NCI-H2029 (cell line): Measurements from ENCODE around the gene MTARC2.
A peak's percentile ranks its signal among the peaks of the same experiment; 100 is the strongest.

Experiments
- DNase-seq: peaks from one replicate; lab custom pipeline; 2025; lab: John Stamatoyannopoulos, UW

Gene MTARC2

GRCh38 chr1:220770245-220770913 lies 22.3 kb downstream of the MTARC2 start:
- DNase-seq, result no peak

GRCh38 chr1:220772846-220773245 lies 24.7 kb downstream of the MTARC2 start:
- DNase-seq, result no peak

GRCh38 chr1:220775240-220775853 lies 27.2 kb downstream of the MTARC2 start:
- DNase-seq, result no peak

GRCh38 chr1:220776254-220776653 lies 28.1 kb downstream of the MTARC2 start:
- no peak for DNase-seq

DNA sequence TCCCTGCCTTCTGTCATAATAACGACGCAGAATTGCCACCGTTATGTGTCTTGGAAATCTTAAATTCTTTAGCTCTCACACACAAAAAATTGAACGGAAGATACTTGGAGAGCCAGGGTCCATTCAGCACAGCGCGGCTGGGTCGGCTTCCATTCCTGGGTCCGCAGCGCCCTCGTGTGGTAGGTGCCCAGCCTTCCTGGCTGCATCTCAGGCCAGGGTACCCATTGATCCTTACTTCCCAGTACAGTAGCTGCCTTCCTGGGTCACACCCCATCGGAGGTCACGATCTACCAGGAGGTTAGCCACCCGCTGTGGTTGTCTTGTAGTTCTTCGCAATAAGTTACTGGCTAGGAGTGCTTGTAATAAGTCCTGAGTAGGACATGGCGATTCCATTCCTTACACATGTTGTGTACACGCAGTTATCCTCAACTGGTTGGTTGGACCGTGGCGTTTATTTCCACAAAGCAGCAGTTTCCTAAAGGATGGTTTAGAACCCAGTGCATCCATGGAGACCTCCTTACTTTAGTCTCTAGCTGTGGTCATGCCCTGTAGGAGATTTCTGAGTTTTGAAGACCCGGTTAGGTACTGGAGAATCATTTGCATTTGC lies 28.7 kb downstream of the MTARC2 start:
- DNase-seq, result peak; percentile 25

DNA sequence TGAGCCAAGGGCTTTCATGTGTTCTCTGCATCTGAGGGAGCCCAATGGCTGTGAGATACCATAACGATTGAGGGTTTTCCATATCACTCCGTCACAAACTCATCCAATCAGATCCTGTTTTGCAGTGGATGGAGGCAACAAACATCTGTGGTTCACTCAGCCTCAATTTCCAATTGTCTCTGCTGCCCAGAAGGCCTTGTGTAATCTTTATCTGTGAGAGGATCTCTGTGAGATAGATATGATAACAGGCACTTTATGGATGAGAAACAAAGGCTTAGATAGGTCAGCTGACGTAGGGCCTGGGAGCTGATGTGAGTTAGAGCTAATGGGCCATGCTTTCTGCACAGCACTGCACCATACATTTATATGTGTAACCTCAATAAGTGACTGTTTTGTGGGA lies 35.3 kb downstream of the MTARC2 start:
- DNase-seq, result peak; percentile 1

GRCh38 chr1:220784751-220785150 lies 36.6 kb downstream of the MTARC2 start:
- no peak for DNase-seq

GRCh38 chr1:220785166-220786056 lies 37.3 kb downstream of the MTARC2 start:
- no peak for DNase-seq

- no peak for DNase-seq
These were observed 37.9 kb downstream of the MTARC2 start for GRCh38 chr1:220786057-220786336.

DNA sequence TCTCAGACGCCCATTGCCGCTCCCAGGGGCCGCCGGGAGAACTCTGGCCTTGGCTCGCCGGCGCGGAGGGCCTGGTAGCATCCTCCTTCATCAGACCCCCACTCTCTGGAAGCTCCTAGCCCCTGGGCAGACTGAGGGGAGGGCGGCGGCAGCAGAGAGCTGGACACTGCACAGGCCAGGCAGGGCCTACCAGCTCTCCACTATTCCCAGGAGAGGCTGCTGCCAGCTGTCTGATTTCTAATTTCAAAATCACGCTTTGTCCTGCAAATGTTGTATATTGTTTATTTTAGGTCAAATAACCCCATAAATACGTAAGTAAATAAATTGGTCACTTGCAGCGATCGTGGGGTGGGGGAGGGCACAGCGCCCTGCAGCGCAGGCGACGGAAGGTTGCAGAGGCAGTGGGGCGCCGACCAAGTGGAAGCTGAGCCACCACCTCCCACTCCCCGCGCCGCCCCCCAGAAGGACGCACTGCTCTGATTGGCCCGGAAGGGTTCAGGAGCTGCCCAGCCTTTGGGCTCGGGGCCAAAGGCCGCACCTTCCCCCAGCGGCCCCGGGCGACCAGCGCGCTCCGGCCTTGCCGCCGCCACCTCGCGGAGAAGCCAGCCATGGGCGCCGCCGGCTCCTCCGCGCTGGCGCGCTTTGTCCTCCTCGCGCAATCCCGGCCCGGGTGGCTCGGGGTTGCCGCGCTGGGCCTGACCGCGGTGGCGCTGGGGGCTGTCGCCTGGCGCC lies 38.4 kb downstream of the MTARC2 start, which contains the start of gene MTARC1:
MTARC1 (plus strand) TSS at position 577 of the 732 bp plus-strand sequence; CDS start at position 609, 32 bp downstream.
- DNase-seq, result peak; percentile 66

DNA sequence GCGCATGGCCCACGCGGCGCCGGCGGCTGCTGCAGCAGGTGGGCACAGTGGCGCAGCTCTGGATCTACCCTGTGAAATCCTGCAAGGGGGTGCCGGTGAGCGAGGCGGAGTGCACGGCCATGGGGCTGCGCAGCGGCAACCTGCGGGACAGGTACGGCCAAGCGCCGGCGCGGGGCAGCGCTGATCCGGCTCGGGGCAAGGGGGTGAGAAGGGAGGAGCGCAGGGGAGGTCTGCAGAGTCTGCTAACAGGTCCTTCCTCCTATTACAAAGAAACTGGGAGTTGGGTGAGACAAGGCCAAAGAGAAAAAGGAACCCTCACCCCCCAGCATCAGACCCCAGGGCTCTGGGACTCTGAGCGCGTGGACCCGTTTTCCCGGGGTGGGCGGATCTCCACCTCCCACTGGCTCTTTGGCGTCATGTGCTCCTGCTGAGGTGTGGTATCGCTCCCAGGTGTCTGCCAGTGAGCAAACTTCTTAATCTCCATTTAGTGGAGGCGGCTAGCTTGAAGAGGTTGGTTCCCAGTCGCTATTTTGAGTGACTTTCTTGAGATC lies 39.0 kb downstream of the MTARC2 start:
- DNase-seq, result peak; percentile 43

DNA sequence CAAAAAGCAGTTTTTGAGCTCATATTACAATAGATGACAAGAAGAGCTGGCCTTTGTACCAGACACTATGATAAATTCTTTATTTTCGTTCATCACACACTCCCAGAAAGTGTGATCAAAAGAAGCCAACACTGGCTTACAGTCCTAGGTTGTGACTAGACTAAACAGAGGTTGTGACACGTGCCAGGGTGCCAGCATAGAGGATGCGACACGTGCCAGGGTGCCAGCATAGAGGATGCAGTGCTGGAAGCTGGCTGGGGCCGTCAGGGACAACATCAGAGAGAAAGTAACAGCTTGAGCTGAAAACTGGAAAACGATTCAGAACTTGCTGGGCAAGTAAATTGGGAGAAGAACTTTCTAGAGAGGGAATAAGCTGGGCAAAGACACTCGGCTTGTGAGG lies 40.8 kb downstream of the MTARC2 start:
- no peak for DNase-seq

- no peak for DNase-seq
These were observed 41.5 kb downstream of the MTARC2 start for GRCh38 chr1:220789532-220790147.

DNA sequence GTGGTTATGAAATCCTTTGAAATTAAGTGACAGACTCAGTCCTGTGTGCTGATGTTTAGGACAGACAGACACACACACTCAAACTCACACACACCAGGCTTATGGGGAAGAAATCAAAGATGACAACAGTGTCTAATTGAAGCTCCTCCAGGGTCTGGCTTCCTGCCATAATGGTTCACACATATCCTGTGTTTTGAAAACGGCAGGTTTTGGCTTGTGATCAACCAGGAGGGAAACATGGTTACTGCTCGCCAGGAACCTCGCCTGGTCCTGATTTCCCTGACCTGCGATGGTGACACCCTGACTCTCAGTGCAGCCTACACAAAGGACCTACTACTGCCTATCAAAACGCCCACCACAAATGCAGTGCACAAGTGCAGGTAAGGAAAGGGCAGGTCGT lies 43.2 kb downstream of the MTARC2 start:
- peak; percentile 66 for DNase-seq

GRCh38 chr1:220791956-220792355 lies 43.8 kb downstream of the MTARC2 start:
- no peak for DNase-seq

DNA sequence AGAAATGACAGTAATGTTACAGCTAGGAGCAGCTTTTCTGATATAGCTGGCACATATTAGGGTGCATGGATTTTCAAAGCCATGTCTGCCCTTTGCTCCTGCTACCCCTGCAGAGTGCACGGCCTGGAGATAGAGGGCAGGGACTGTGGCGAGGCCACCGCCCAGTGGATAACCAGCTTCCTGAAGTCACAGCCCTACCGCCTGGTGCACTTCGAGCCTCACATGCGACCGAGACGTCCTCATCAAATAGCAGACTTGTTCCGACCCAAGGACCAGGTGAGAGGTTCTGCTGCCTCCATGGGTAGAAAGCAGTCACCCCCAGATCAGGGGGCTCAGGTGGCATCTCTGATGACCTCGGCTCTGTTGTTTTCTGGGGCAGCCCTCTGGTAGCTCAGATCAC lies 48.4 kb downstream of the MTARC2 start:
- DNase-seq, result no peak

DNA sequence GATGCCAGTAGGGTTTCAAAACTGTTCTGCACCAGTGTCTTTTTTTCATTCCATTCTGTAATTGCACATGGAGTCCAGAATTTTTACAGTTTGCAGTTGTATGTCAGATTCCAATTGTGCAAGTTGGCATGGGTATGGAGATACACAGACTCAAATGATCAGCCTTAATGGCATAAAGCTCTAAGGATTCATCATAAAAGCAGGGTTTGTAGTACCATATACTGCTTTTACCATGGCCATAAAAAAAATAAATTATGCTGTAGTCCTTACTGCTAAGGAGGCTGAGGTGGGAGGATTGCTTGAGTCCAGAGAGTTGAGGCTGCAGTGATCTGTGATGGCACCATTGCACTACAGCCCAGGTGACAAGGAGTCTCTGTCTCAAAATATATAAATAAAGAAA lies 48.9 kb downstream of the MTARC2 start:
- DNase-seq, result no peak

- no peak for DNase-seq
These were observed 49.4 kb downstream of the MTARC2 start for GRCh38 chr1:220797553-220797952.

DNA sequence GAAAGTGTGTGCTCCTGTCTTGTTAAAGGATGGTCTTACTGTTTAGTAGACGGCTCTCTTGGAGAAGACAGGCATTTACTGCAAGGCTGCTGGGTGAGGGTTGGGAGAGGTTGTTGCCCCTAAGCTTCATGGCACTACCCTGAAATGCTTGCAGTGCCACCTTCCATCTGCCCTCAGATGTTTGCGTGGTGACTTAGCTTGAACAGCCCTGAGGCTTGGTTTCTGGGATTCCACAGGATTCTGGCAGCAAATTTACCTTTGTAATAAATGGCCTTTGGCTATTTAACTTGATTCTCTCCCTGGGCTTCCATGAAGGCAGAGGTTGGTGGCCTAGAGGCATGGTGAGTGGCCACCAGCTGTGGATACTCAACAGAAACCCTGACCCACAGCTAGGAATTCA lies 50.2 kb downstream of the MTARC2 start:
- DNase-seq, result no peak

DNA sequence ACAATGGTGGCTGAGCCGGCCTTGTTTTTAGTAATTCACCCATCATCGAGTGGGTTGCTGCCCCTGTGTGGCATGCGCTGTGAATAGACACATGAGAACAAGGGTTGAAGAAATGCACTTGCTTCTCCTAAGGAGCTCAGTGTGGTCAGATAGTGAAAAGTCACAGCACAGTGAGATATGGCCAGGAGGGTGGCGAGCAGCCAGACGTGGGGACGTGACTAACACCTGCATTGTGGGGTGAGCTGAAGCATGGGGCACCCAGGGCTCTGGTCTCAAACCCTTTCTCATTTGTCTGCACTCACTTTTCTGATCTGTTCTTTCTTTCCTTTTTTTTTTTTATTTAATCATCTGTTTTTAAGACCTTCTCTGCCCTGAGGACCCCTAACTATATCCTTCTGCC lies 52.1 kb downstream of the MTARC2 start:
- no peak for DNase-seq
